ENCODE measurements around the gene SP140L.
"Not testable (repeated sequence)": the region's sequence is repeated elsewhere in the genome, so short reads cannot be mapped to it uniquely, and the experiment has no call there.

SP140L gene

DNA sequence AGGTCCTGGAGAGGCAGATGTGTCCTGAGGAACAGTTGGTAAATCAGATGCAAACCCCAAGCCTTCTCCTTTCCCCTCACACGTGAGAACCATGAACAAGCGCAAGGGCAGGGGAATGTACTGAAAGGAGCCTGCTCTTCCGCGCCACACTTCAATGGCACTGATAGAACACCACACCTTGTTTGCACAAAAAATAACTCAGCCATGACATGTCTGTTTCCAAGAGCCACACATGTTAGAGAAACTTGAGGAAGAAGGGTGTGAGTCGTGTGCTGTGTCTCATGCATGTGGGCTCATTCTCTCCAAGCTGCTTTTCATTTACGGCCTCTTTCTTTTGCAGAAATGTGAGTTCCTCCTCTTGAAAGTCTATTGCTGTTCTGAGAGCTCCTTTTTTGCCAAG is 74.0 kb downstream of the SP140L start:
- not testable (repeated sequence) for H3K9ac ChIP-seq (ENCODE audit: low read length); H3K27me3 ChIP-seq (ENCODE audit: control insufficient read depth, insufficient read depth, low read length); H3K9me3 ChIP-seq (ENCODE audit: control insufficient read depth, low read length); H3K4me3 ChIP-seq (ENCODE audit: low read length); H3K4me1 ChIP-seq (ENCODE audit: control insufficient read depth, insufficient read depth, low read length); H3K36me3 ChIP-seq (ENCODE audit: control insufficient read depth, insufficient read depth, low read length)

DNA sequence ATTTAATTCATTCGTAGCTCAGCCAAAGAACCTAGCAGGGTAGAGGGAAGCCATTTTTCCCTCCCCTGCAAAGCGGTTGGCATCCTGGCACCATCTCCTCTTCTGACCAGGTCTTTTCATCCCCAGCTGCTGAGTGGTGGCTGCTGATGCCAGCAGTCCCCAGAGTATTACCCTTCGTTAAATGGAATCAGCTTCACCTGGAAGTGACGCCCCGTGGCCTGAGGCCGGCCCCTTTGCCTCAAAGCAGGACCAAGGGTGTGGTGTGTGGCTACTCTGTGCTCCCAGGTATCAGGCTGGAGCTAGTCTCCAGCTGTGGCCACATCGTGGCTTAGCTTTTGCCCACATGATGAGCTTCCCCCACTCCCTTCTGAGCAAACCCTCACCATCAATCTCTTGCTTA is 76.8 kb downstream of the SP140L start:
- no peak overlapping the region for H3K4me3 ChIP-seq (ENCODE audit: low read length)
- no peak overlapping the region for H3K9ac ChIP-seq (ENCODE audit: low read length)
- H3K27me3 ChIP-seq (ENCODE audit: control insufficient read depth, insufficient read depth, low read length): no peaks in the 10 kb centered on the region
- H3K36me3 ChIP-seq (ENCODE audit: control insufficient read depth, insufficient read depth, low read length): no peaks in the 10 kb centered on the region
- H3K4me1 ChIP-seq (ENCODE audit: control insufficient read depth, insufficient read depth, low read length): no peaks in the 10 kb centered on the region
- no peaks in the 10 kb centered on the region for H3K9me3 ChIP-seq (ENCODE audit: control insufficient read depth, low read length)

DNA sequence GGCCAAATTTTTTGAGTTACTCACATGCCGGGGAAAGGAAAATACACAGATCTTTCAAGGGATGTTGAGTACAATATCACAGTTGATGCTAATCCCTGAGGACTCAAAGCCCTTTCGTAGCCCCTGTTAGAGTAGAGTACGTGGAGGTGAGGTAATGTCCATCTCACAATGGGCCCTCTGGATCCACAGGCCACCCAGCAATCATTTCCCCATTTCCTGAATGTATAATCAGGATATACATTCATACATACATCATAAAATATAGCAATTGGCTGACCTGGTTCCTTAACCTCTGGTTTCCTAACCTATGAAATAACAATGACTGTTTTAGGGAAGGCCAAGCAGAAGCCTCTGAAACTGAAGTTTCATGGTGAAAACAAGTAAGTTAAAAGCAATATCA is 78.8 kb downstream of the SP140L start:
- Histone ChIP-seq H3K9ac (ENCODE audit: low read length) (no peak overlapping the region), H3K9me3 (ENCODE audit: control insufficient read depth, low read length) (no peaks in the 10 kb centered on the region), H3K4me1 (ENCODE audit: control insufficient read depth, insufficient read depth, low read length) (peaks cover under 1% of the 10 kb centered on the region), H3K36me3 (ENCODE audit: control insufficient read depth, insufficient read depth, low read length) (no peaks in the 10 kb centered on the region), H3K4me3 (ENCODE audit: low read length) (no peak overlapping the region), H3K27me3 (ENCODE audit: control insufficient read depth, insufficient read depth, low read length) (no peaks in the 10 kb centered on the region)

DNA sequence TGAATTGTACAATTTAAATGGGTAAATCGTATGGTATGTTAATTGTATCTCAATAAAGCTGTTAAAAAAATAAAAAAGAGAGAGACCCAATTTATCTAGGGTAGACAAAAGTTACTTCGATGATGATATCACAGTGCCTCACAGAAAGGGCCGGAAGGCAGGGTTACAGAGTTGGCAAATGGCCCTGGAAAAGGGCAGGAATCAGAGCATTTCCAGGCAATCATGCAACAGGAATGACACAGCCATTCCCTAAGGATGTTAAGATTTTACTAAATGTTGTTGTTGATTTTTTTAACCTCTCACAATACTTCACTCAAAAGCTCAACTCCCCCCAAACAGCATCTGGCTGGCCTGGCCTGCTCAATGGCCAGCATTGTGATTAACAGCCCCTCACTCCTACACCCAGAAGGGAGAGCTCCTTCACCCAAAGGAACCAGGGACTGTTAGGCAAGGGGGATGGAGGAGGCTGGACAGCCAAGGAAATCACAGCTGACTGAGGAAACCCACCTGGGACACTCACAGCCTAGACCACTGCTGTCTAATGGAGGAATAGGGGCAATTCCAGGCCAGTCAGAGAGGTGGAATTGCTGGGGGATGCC is 81.3 kb downstream of the SP140L start:
- Histone ChIP-seq H3K9me3 (ENCODE audit: control insufficient read depth, low read length) (no peaks in the 10 kb centered on the region), H3K36me3 (ENCODE audit: control insufficient read depth, insufficient read depth, low read length) (no peaks in the 10 kb centered on the region), H3K27me3 (ENCODE audit: control insufficient read depth, insufficient read depth, low read length) (no peaks in the 10 kb centered on the region), H3K9ac (ENCODE audit: low read length) (no peak overlapping the region), H3K4me3 (ENCODE audit: low read length) (no peak overlapping the region), H3K4me1 (ENCODE audit: control insufficient read depth, insufficient read depth, low read length) (peaks cover 15% of the 10 kb centered on the region)

DNA sequence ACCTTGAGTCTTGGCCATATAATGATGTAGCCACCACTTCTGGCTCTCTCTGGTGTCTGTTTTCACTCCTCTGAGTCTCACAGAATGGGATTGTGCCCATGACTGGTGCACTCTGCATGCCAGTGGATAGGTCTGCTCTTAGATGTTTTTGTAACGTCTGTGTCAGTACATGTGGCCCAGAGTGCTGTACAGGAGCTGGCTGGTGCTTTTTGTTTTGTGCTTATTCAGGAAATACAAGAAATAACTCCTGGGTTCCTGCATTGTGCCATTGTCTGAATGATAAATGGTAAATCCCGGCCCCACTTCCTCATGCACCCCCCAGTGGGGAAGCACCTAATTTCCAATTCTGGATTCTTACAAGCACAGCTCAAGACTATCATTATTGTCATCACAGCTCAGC is 82.3 kb downstream of the SP140L start:
- not testable (repeated sequence) for H3K9me3 ChIP-seq (ENCODE audit: control insufficient read depth, low read length); H3K36me3 ChIP-seq (ENCODE audit: control insufficient read depth, insufficient read depth, low read length); H3K4me3 ChIP-seq (ENCODE audit: low read length); H3K27me3 ChIP-seq (ENCODE audit: control insufficient read depth, insufficient read depth, low read length); H3K9ac ChIP-seq (ENCODE audit: low read length)
- H3K4me1 ChIP-seq (ENCODE audit: control insufficient read depth, insufficient read depth, low read length): peaks cover 15% of the 10 kb centered on the region

DNA sequence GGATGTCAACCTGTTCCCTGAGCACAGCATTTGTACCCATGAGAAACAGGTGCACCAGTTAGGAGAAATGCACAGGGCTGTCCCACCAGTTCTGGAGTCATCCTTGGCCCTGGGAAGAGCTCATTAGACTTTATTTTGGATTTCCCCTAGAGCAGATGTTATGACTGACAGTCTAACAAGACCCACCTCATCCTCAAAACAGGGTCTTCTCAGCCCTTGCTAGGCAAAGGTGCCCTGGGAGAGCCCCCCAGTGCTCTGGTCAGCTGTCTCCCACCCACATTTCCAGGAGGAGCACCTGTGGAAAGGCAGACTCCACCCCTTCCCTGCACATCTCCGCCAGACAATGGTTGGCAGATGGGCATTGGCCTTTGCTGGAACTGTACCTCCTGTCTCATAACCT is 83.3 kb downstream of the SP140L start:
- Histone ChIP-seq H3K9ac (ENCODE audit: low read length) (no peak overlapping the region), H3K4me1 (ENCODE audit: control insufficient read depth, insufficient read depth, low read length) (peaks cover 19% of the 10 kb centered on the region)

DNA sequence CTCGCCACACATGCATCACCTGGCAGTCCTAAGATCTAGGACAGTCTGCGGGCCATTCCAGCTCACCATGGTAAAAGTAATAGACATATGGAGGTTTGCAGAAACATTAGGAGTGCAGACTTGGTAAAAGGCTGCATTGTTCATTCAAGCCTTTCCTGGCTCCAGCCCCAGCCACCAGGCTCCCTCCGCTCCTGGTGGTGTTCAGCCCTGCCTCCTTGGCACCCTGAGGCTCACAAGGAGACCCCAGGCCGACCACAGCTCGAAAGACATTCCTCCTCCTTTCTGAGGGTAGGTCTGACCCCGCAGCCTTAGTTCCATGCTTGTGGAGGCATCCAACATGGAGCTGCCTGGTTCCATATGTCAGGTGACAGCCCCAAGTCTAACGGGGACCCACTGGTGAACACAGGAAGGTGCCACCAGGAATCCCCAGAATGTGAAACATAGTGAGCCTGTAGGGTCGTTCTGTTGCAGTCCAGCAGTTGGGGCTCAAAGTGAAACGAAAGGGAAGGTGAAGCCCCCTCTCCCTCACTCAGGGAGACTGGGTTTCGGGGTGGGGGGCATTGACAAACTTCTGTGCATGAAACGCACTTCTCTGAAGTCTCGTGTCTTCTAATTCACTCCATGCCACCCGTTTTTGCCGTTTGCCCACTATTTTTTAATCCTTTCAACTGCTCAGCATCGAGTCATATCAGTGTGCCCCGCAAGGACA is 84.0 kb downstream of the SP140L start:
- Histone ChIP-seq H3K9me3 (ENCODE audit: control insufficient read depth, low read length) (no peaks in the 10 kb centered on the region), H3K4me3 (ENCODE audit: low read length) (peak overlapping the region; percentile 85), H3K4me1 (ENCODE audit: control insufficient read depth, insufficient read depth, low read length) (peaks cover 25% of the 10 kb centered on the region), H3K9ac (ENCODE audit: low read length) (peak overlapping the region; percentile 90), H3K27me3 (ENCODE audit: control insufficient read depth, insufficient read depth, low read length) (no peaks in the 10 kb centered on the region), H3K36me3 (ENCODE audit: control insufficient read depth, insufficient read depth, low read length) (no peaks in the 10 kb centered on the region)

More for the DNA sequence above, 83.3 kb downstream of the SP140L start:
- H3K27me3 ChIP-seq (ENCODE audit: control insufficient read depth, insufficient read depth, low read length): no peaks in the 10 kb centered on the region
- H3K9me3 ChIP-seq (ENCODE audit: control insufficient read depth, low read length): no peaks in the 10 kb centered on the region
- no peaks in the 10 kb centered on the region for H3K36me3 ChIP-seq (ENCODE audit: control insufficient read depth, insufficient read depth, low read length)
- H3K4me3 ChIP-seq (ENCODE audit: low read length): no peak overlapping the region

DNA sequence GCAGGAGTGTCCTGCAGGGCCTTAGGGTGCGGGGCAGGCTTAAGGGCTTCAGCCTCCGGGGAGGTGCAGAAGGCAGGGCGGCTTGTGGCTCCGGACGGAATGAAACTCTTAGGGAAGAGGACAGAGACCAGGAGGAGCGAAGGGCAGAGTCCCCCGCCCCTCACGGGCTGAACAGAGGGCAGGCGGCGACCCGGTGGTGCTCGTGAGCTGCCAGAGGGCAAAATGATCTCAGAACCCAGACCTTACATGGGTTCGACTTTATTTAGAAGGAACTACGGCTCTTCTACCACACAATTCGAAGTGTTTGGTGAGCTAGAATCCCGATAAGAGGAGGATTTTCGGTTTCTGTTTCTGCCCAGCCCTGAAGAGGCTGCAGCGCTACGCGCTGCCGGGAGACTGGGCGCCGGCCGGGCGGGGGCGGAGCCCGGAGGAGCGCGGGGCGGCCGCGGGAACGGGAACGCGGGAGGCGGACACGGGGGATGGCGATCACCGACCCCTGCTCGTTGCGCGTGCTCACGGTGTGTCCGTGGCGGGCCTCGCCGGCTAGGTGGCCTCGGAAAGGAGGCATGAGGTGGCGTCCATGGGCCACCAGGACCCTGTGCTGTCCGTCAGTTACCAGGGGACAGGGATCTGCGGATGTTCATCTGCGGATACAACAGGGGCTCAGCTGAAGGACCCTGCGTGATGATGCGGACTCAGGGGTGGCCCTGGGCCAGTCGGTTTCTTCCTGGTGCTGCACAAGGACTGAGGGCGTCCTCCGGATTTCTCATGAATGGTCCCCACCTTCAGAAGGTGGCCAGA is 84.8 kb downstream of the SP140L start:
- Histone ChIP-seq H3K27me3 (ENCODE audit: control insufficient read depth, insufficient read depth, low read length) (no peaks in the 10 kb centered on the region), H3K9me3 (ENCODE audit: control insufficient read depth, low read length) (no peaks in the 10 kb centered on the region), H3K4me1 (ENCODE audit: control insufficient read depth, insufficient read depth, low read length) (peaks cover 25% of the 10 kb centered on the region), H3K9ac (ENCODE audit: low read length) (peak overlapping the region; percentile 90), H3K36me3 (ENCODE audit: control insufficient read depth, insufficient read depth, low read length) (no peaks in the 10 kb centered on the region), H3K4me3 (ENCODE audit: low read length) (peak overlapping the region; percentile 85)

DNA sequence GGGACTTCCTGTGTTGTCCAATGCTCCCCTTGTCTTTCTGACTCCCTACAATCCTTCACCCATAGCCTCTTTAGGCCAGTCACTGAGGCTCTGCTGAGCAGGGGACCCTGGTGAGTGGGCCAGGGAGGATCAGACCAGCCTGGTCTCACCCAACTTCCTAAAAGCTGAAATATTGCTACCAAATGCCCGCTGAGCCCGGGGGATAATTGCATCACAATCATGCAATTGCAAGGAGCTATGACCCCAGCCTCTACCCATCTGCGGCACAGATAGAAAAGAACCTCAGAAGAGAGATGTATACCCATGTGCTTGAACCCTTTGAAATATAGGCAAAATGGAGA is 85.3 kb downstream of the SP140L start:
- Histone ChIP-seq H3K9ac (ENCODE audit: low read length) (peak overlapping the region; percentile 90), H3K9me3 (ENCODE audit: control insufficient read depth, low read length) (no peaks in the 10 kb centered on the region), H3K4me1 (ENCODE audit: control insufficient read depth, insufficient read depth, low read length) (peaks cover 25% of the 10 kb centered on the region), H3K4me3 (ENCODE audit: low read length) (peak overlapping the region; percentile 85), H3K27me3 (ENCODE audit: control insufficient read depth, insufficient read depth, low read length) (no peaks in the 10 kb centered on the region), H3K36me3 (ENCODE audit: control insufficient read depth, insufficient read depth, low read length) (no peaks in the 10 kb centered on the region)

DNA sequence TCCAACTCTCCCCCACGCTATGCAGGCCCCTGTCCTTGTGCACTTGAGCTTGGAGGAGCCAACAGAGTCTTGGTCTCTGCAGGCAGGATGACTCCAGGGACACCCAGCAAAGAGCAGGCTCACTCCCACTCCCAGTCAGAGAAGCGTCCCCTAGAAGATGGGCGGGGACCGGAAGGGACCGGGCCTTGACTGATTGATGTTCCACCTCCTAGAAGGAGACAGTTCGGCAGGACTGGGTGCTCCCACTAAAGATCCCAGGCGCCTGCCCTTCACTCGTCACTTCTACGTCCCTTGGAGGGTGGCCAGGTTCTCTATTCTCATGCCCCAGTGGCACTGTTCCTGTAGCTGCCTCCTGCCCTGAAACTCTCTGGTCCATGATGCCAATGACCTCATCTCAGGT is 85.9 kb downstream of the SP140L start:
- no peaks in the 10 kb centered on the region for H3K9me3 ChIP-seq (ENCODE audit: control insufficient read depth, low read length)
- no peaks in the 10 kb centered on the region for H3K36me3 ChIP-seq (ENCODE audit: control insufficient read depth, insufficient read depth, low read length)
- no peak overlapping the region for H3K9ac ChIP-seq (ENCODE audit: low read length)
- no peak overlapping the region for H3K4me3 ChIP-seq (ENCODE audit: low read length)
- peaks cover 25% of the 10 kb centered on the region for H3K4me1 ChIP-seq (ENCODE audit: control insufficient read depth, insufficient read depth, low read length)
- H3K27me3 ChIP-seq (ENCODE audit: control insufficient read depth, insufficient read depth, low read length): no peaks in the 10 kb centered on the region

DNA sequence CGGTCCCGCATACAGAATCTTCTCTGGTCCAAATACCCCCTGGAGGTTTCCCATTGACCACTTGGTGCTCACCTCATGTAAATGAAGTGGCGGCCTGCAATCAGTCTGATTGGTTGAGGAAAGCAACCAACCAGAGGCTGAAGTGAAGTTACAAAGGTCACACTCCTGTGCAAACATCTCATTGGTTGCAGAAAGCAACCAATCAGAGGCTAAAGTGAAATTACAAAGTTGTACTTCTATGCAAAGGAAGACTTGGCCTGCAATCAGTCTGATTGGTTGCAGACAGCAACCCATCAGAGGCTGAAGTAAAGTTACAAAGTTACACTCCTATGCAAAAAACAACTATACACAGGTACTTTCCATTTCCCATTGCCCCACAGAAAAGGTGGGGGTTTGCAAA is 86.5 kb downstream of the SP140L start:
- H3K27me3 ChIP-seq (ENCODE audit: control insufficient read depth, insufficient read depth, low read length): no peaks in the 10 kb centered on the region
- H3K36me3 ChIP-seq (ENCODE audit: control insufficient read depth, insufficient read depth, low read length): no peaks in the 10 kb centered on the region
- H3K4me1 ChIP-seq (ENCODE audit: control insufficient read depth, insufficient read depth, low read length): peaks cover 29% of the 10 kb centered on the region
- H3K4me3 ChIP-seq (ENCODE audit: low read length): no peak overlapping the region
- H3K9me3 ChIP-seq (ENCODE audit: control insufficient read depth, low read length): no peaks in the 10 kb centered on the region
- no peak overlapping the region for H3K9ac ChIP-seq (ENCODE audit: low read length)

DNA sequence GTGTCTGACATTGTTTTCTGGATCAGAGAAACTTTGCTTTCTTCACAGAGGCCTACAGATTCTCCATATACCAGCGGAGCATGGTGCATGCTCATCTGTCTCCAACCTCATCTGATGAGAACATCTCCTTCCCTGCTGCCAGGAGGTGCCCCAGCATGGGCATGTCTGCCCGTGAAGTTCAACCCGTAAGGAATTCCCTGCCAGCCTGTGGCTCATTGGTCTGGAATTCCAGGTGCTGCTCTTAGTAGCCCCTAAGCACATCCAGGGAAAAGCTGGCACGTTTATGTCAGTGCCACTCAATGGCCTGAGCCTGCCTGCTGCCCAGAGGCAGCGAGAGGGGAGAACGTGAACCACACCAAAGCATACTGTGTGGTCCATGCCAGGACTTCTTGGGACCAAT is 87.3 kb downstream of the SP140L start:
- Histone ChIP-seq H3K27me3 (ENCODE audit: control insufficient read depth, insufficient read depth, low read length) (no peaks in the 10 kb centered on the region), H3K9ac (ENCODE audit: low read length) (no peak overlapping the region), H3K4me1 (ENCODE audit: control insufficient read depth, insufficient read depth, low read length) (peaks cover 38% of the 10 kb centered on the region), H3K9me3 (ENCODE audit: control insufficient read depth, low read length) (no peaks in the 10 kb centered on the region), H3K36me3 (ENCODE audit: control insufficient read depth, insufficient read depth, low read length) (no peaks in the 10 kb centered on the region), H3K4me3 (ENCODE audit: low read length) (no peak overlapping the region)

All from mucosa of stomach (tissue), 1 donor.